HepG2 (cell line): ENCODE results near the gene ETV6. TPM values are rescaled to one million over a fixed set of nuclear protein-coding genes. Genes with fewer than 3 reads are reported as not detected.
A peak's percentile ranks its signal among the peaks of the same experiment; 100 is the strongest.

Experiments
- AGO1 ChIP-seq: fragments of 200-400 bp; formaldehyde crosslinking; IDR thresholded peaks from 2 replicates; pipeline ENCODE4 v1.6.1; 2017; ENCODE audit warnings: mild to moderate bottlenecking, low read depth, low read length, moderate library complexity; ENCODE audit not compliant: poor library complexity, severe bottlenecking
- FOXM1 ChIP-seq: sonication (generic); formaldehyde crosslinking; IDR thresholded peaks from 2 replicates; pipeline ENCODE4 v1.5.0; 2020; ENCODE audit warnings: missing genetic modification reagents
- FOXP1 ChIP-seq, 2 experiments: fragments of 450-650 bp in 1 of 2; IDR thresholded peaks; 2 replicates each; pipeline ENCODE4 v1.6.1; 2017 to 2018; ENCODE audit warnings: antibody characterized with exemption in 1 of 2
- GMEB2 ChIP-seq: IDR thresholded peaks from 2 replicates; pipeline ENCODE4 v1.6.1; 2016; ENCODE audit warnings: missing biosample characterization, missing genetic modification reagents, low read depth
- HMG20B ChIP-seq: conservative IDR thresholded peaks from 2 replicates; pipeline ENCODE4 v1.6.1; 2016; ENCODE audit warnings: missing genetic modification reagents, missing compliant biosample characterization
- HMGA1 ChIP-seq: sonication (generic); formaldehyde crosslinking; conservative IDR thresholded peaks from 2 replicates; pipeline ENCODE4 v1.4.0; 2020; ENCODE audit warnings: missing genetic modification reagents
- POLR2A ChIP-seq, 2 experiments: IDR thresholded peaks; 2 replicates each; pipeline ENCODE4 v1.6.1; 2011; ENCODE audit warnings: low read depth in 2 of 2, low read length in 2 of 2, mild to moderate bottlenecking in 1 of 2, moderate library complexity in 1 of 2; ENCODE audit not compliant: insufficient read depth in 1 of 2
- RFX5 ChIP-seq: IDR thresholded peaks from 2 replicates; pipeline ENCODE4 v1.6.1; 2011; ENCODE audit warnings: low read depth, low read length, improper control_type of control experiment
- SMYD3 ChIP-seq: sonication (generic); formaldehyde crosslinking; IDR thresholded peaks from 2 replicates; pipeline ENCODE4 v1.8.1; 2023; ENCODE audit warnings: mild to moderate bottlenecking, missing genetic modification reagents
- SRSF1 ChIP-seq: fragments of 200-400 bp; formaldehyde crosslinking; optimal IDR thresholded peaks from 2 replicates; pipeline ENCODE3; 2017; ENCODE audit warnings: mild to moderate bottlenecking, low read depth, low read length, moderate library complexity
- TCF7L2 ChIP-seq: IDR thresholded peaks from 2 replicates; pipeline ENCODE4 v1.6.1; 2011; ENCODE audit warnings: mild to moderate bottlenecking, low read depth, low read length, moderate library complexity
- ZBTB20 ChIP-seq: sonication (generic); formaldehyde crosslinking; IDR thresholded peaks from 2 replicates; pipeline ENCODE4 v1.8.1; 2023; ENCODE audit warnings: missing genetic modification reagents, low read depth, mild to moderate bottlenecking, borderline replicate concordance
- ZBTB38 ChIP-seq: sonication (generic); formaldehyde crosslinking; IDR thresholded peaks from 2 replicates; pipeline ENCODE4 v1.5.1; 2020; ENCODE audit warnings: mild to moderate bottlenecking, missing genetic modification reagents
- ZFP1 ChIP-seq: IDR thresholded peaks from 2 replicates; pipeline ENCODE4 v1.6.1; 2016
- ZNF12 ChIP-seq: sonication (generic); formaldehyde crosslinking; IDR thresholded peaks from 2 replicates; pipeline ENCODE4 v1.5.0; 2020; ENCODE audit warnings: missing genetic modification reagents
- ZNF142 ChIP-seq: sonication (generic); formaldehyde crosslinking; IDR thresholded peaks from 2 replicates; pipeline ENCODE4 v1.4.0; 2020; ENCODE audit warnings: missing genetic modification reagents
- ZNF430 ChIP-seq: sonication (generic); formaldehyde crosslinking; IDR thresholded peaks from 2 replicates; pipeline ENCODE4 v1.9.0; 2021; ENCODE audit warnings: mild to moderate bottlenecking, missing genetic modification reagents
- ZNF775 ChIP-seq: sonication (generic); formaldehyde crosslinking; IDR thresholded peaks from 2 replicates; pipeline ENCODE4 v1.4.0; 2020; ENCODE audit warnings: missing genetic modification reagents, mild to moderate bottlenecking, moderate library complexity, borderline replicate concordance
- polyA plus RNA-seq, 8 experiments: library from polyadenylated mRNA; depleted of rRNA in 3 of 8; stranded (reverse) in 7 of 8; unstranded in 1 of 8; fragments of >200 nt; fragmentation: Illumina TruSeq in 4 of 8; extraction: Trizol in 4 of 8; gene quantifications; 2 replicates each; pipeline versions ENCODE4 v1.2.1 to v1.2.3, GENCODE V29; 2011 to 2016; ENCODE audit warnings: low read depth in 4 of 8, missing spikeins in 1 of 8, mixed read lengths in 1 of 8; ENCODE audit not compliant: insufficient read depth in 1 of 8
- total RNA-seq, 5 experiments: library from RNA; depleted of rRNA; stranded (reverse); fragments of >200 nt; fragmentation: Illumina TruSeq; extraction: Trizol; gene quantifications; 2 replicates each; pipeline ENCODE4 v1.2.3, GENCODE V29; 2016; ENCODE audit warnings: low read depth in 1 of 5
- TF ChIP-seq, protein P1 (sequence below): sonication (generic); formaldehyde crosslinking; IDR thresholded peaks from 2 replicates; pipeline ENCODE4 v1.8.0; 2023; ENCODE audit warnings: mild to moderate bottlenecking, missing genetic modification reagents
- TF ChIP-seq, protein P2 (sequence below): sonication (generic); formaldehyde crosslinking; IDR thresholded peaks from 2 replicates; pipeline ENCODE4 v1.4.0; 2020; ENCODE audit warnings: missing genetic modification reagents, borderline replicate concordance

ETV6 gene
- total and polyA plus RNA-seq, 2 of the 13 experiments (the other 11 are each of a cell fraction or from before 2014, with no cell fraction given): 2.2 to 3.0 TPM

DNA sequence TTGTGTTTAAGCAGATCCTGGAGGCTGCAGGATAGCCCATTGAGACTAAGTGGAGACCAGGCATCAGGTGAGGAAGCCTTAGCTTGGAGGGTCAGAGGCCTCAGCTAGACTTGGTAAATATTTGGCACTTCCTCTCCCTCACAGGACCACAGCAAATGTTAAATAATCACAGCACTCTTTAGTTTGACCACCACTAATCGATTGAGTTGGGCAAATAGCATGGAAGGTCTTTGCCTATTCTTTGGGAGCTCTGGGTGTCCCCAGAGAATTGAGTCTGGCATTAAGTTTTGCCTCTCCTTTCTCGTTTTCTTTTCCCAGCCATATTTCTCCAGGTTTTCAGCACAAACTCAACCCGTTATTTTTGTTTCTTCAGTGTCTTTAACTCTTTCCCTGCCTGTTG, 61.4 kb downstream of the ETV6 start (continued):
- TF ChIP-seq ZNF142 (CRISPR knock-in tag) (no peak), AGO1 (no peak), SMYD3 (CRISPR knock-in tag) (no peak), ZNF775 (CRISPR knock-in tag) (no peak), SRSF1 (no peak), HMGA1 (CRISPR knock-in tag) (no peak), FOXP1 (IDR thresholded peaks at IDR 0.05) (no peak), FOXP1 (CRISPR knock-in tag; IDR thresholded peaks at IDR 0.05) (peak; percentile 69; the same call in 1 of the 2 replicates), ZNF12 (no peak), HMG20B (CRISPR knock-in tag) (0 out of 2 replicates have a peak, but pooled peaks have one; percentile 30), ZFP1 (CRISPR knock-in tag) (no peak), ZNF430 (CRISPR knock-in tag) (0 out of 2 replicates have a peak, but pooled peaks have one; percentile 25), FOXM1 (no peak), ZBTB20 (CRISPR knock-in tag) (no peak), ZBTB38 (CRISPR knock-in tag) (no peak), RFX5 (no peak), POLR2A (IDR thresholded peaks at IDR 0.05; ENCODE audit: insufficient read depth in 1 of 2, low read depth in 2 of 2, low read length in 2 of 2) (no peak), GMEB2 (no peak), TCF7L2 (no peak)
- TF ChIP-seq, protein P1, sequence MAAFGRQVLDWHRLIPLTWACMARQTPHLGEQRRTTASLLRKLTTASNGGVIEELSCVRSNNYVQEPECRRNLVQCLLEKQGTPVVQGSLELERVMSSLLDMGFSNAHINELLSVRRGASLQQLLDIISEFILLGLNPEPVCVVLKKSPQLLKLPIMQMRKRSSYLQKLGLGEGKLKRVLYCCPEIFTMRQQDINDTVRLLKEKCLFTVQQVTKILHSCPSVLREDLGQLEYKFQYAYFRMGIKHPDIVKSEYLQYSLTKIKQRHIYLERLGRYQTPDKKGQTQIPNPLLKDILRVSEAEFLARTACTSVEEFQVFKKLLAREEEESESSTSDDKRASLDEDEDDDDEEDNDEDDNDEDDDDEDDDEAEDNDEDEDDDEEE (CRISPR knock-in tag): no peak
- TF ChIP-seq, protein P2, sequence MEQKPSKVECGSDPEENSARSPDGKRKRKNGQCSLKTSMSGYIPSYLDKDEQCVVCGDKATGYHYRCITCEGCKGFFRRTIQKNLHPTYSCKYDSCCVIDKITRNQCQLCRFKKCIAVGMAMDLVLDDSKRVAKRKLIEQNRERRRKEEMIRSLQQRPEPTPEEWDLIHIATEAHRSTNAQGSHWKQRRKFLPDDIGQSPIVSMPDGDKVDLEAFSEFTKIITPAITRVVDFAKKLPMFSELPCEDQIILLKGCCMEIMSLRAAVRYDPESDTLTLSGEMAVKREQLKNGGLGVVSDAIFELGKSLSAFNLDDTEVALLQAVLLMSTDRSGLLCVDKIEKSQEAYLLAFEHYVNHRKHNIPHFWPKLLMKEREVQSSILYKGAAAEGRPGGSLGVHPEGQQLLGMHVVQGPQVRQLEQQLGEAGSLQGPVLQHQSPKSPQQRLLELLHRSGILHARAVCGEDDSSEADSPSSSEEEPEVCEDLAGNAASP (CRISPR knock-in tag): no peak
